Lower leg skin (tissue), 3 donors: ENCODE measurements around the gene FURIN.

Experiments
- POLR2A ChIP-seq, 2 donors: fragments of 450-650 bp; IDR thresholded peaks; one replicate each; pipeline ENCODE4 v1.6.1; 2016 to 2017; ENCODE audit warnings: antibody characterized with exemption in 2 of 2, mild to moderate bottlenecking in 1 of 2, moderate library complexity in 1 of 2
- TF ChIP-seq, protein P1 (sequence below), 3 donors: fragments of 450-650 bp; IDR thresholded peaks; one replicate each; pipeline ENCODE4 v1.5.1; 2016; ENCODE audit warnings: antibody characterized with exemption in 3 of 3, mild to moderate bottlenecking in 3 of 3, moderate library complexity in 2 of 3

DNA sequence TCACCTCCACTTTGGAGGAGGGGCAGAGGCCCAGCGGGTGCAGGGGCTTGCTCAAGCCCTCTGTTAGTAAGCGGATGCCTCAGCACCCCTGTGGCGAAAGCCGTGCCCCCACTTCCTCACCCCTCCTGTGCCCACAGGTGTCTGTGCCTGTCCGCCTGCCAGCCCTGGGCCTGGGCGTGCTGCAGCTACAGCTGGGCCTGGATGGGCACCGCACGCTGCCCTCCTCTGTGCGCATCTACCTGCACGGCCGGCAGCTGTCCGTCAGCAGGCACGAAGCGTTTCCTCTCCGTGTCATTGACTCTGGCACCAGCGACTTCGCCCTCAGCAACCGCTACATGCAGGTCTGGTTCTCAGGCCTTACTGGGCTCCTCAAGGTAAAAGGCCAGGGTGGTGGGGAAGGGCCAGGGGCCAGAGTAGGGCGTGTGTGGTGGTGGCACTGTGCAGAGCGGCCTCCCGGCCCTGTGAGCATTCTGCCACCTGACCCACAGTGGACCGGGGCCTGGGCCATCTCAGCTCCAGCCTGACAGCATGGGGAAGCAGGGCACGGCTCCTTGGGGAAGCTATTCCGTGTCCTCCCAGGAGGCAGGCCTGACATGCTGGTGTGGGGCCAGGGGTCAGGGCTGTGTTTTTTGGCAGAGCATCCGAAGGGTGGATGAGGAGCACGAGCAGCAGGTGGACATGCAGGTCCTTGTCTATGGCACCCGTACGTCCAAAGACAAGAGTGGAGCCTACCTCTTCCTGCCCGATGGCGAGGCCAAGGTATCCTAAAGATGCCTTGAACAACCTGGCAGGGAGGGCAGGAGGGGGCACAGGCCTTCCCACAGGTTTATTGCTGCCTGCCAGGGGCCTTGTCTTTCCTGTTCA, 43.8 kb downstream of the FURIN start:
- TF ChIP-seq, protein P1, sequence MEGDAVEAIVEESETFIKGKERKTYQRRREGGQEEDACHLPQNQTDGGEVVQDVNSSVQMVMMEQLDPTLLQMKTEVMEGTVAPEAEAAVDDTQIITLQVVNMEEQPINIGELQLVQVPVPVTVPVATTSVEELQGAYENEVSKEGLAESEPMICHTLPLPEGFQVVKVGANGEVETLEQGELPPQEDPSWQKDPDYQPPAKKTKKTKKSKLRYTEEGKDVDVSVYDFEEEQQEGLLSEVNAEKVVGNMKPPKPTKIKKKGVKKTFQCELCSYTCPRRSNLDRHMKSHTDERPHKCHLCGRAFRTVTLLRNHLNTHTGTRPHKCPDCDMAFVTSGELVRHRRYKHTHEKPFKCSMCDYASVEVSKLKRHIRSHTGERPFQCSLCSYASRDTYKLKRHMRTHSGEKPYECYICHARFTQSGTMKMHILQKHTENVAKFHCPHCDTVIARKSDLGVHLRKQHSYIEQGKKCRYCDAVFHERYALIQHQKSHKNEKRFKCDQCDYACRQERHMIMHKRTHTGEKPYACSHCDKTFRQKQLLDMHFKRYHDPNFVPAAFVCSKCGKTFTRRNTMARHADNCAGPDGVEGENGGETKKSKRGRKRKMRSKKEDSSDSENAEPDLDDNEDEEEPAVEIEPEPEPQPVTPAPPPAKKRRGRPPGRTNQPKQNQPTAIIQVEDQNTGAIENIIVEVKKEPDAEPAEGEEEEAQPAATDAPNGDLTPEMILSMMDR (IDR thresholded peaks at IDR 0.05), result no peak
- no peak for TF ChIP-seq POLR2A (IDR thresholded peaks at IDR 0.05)
